ENCODE data around the gene ANKS1A. TPM values are rescaled to one million over a fixed set of nuclear protein-coding genes. Genes with fewer than 3 reads are reported as not detected.

Gene ANKS1A
- total RNA-seq, 3 donors from 2014 or later (not counting 1 experiment from before 2014, with no cell fraction given), result 10.4 to 11.5 (median 10.9) TPM

- no peak for TF ChIP-seq CTCF (IDR thresholded peaks at IDR 0.05)
- H3K4me3 Mint-ChIP-seq, result no peak overlapping the region
- H3K36me3 ChIP-seq (ENCODE audit: control insufficient read depth, insufficient read depth, low read length), result peaks cover 2% of the 10 kb centered on the region
- H3K4me3 ChIP-seq (ENCODE audit: low read length), result no peak overlapping the region
- H3K9me3 Mint-ChIP-seq, result no peaks in the 10 kb centered on the region
- ATAC-seq (no peak), DNase-seq (no peak)
- H3K4me1 ChIP-seq (ENCODE audit: control insufficient read depth, insufficient read depth, low read length), result no peaks in the 10 kb centered on the region
- no peak overlapping the region for H3K27ac Mint-ChIP-seq
- no peaks in the 10 kb centered on the region for H3K36me3 Mint-ChIP-seq
- WGBS (ENCODE audit: insufficient coverage), result 91% methylated on average over 2 of the region's 2 CpGs
- no peak overlapping the region for H3K27ac ChIP-seq (ENCODE audit: low read length)
- H3K27me3 Mint-ChIP-seq (ENCODE audit: low read depth in 2 of 2), result no peaks in the 10 kb centered on the region
- intact Hi-C loops (cut with micrococcal nuclease), result no loop called here
- no peaks in the 10 kb centered on the region for H3K9me3 ChIP-seq (ENCODE audit: control insufficient read depth, insufficient read depth, low read length)
- H3K27me3 ChIP-seq (ENCODE audit: control insufficient read depth, insufficient read depth, low read length), result no peaks in the 10 kb centered on the region
- H3K4me1 Mint-ChIP-seq, result peaks cover 0 to 10% of the 10 kb centered on the region in 2 donors
These were observed 69.7 kb downstream of the ANKS1A start for GRCh38 chr6:34958734-34959133.

GRCh38 chr6:34959224-34959623, 70.2 kb downstream of the ANKS1A start:
- H3K4me3 Mint-ChIP-seq, result no peak overlapping the region
- no peak for ATAC-seq
- H3K4me1 Mint-ChIP-seq, result peaks cover 0 to 10% of the 10 kb centered on the region in 2 donors
- no peaks in the 10 kb centered on the region for H3K27me3 ChIP-seq (ENCODE audit: control insufficient read depth, insufficient read depth, low read length)
- H3K36me3 Mint-ChIP-seq, result no peaks in the 10 kb centered on the region
- no peaks in the 10 kb centered on the region for H3K27me3 Mint-ChIP-seq (ENCODE audit: low read depth in 2 of 2)
- H3K9me3 ChIP-seq (ENCODE audit: control insufficient read depth, insufficient read depth, low read length), result no peaks in the 10 kb centered on the region
- intact Hi-C loops (cut with micrococcal nuclease), result no loop called here
- no peak for TF ChIP-seq CTCF (IDR thresholded peaks at IDR 0.05)
- no peaks in the 10 kb centered on the region for H3K4me1 ChIP-seq (ENCODE audit: control insufficient read depth, insufficient read depth, low read length)
- no peak overlapping the region for H3K4me3 ChIP-seq (ENCODE audit: low read length)
- H3K27ac Mint-ChIP-seq, result no peak overlapping the region
- no peak for DNase-seq
- peaks cover 2% of the 10 kb centered on the region for H3K36me3 ChIP-seq (ENCODE audit: control insufficient read depth, insufficient read depth, low read length)
- no peak overlapping the region for H3K27ac ChIP-seq (ENCODE audit: low read length)
- H3K9me3 Mint-ChIP-seq, result no peaks in the 10 kb centered on the region

- H3K27me3 Mint-ChIP-seq (ENCODE audit: low read depth in 2 of 2), result no peaks in the 10 kb centered on the region
- intact Hi-C loops (cut with micrococcal nuclease), result no loop called here
These were observed 72.0 kb downstream of the ANKS1A start for GRCh38 chr6:34961082-34961481.

More at GRCh38 chr6:34961082-34961481, 72.0 kb downstream of the ANKS1A start:
- H3K4me3 ChIP-seq (ENCODE audit: low read length), result no peak overlapping the region
- Mint-ChIP-seq H3K9me3 (no peaks in the 10 kb centered on the region), H3K27ac (no peak overlapping the region), H3K4me3 (no peak overlapping the region), H3K36me3 (no peaks in the 10 kb centered on the region), H3K4me1 (peaks cover 0 to 10% of the 10 kb centered on the region in 2 donors)
- TF ChIP-seq CTCF (IDR thresholded peaks at IDR 0.05), result no peak
- H3K27ac ChIP-seq (ENCODE audit: low read length), result no peak overlapping the region
- H3K4me1 ChIP-seq (ENCODE audit: control insufficient read depth, insufficient read depth, low read length), result no peaks in the 10 kb centered on the region
- H3K36me3 ChIP-seq (ENCODE audit: control insufficient read depth, insufficient read depth, low read length), result peaks cover 2% of the 10 kb centered on the region
- ATAC-seq (no peak), DNase-seq (no peak)
- H3K27me3 ChIP-seq (ENCODE audit: control insufficient read depth, insufficient read depth, low read length), result no peaks in the 10 kb centered on the region
- no peaks in the 10 kb centered on the region for H3K9me3 ChIP-seq (ENCODE audit: control insufficient read depth, insufficient read depth, low read length)
- 71% methylated on average over 2 of the region's 2 CpGs for WGBS (ENCODE audit: insufficient coverage)

Data from natural killer cell (primary cell).